ENCODE measurements around the gene RAPGEF5.

GRCh38 chr7:22387583-22387982 lies 30.6 kb upstream of the RAPGEF5 start:
- TF ChIP-seq CTCF (IDR thresholded peaks at IDR 0.05) (no peak), EP300 (IDR thresholded peaks at IDR 0.05) (no peak)
